Measurements from ENCODE around the gene CIAO1. TPM values are rescaled to one million over a fixed set of nuclear protein-coding genes. Genes with fewer than 3 reads are reported as not detected.

CIAO1 gene
- total and polyA plus RNA-seq, 2 donors (not counting 1 experiment from before 2014, with no cell fraction given), result 57.4 to 101 TPM

DNA sequence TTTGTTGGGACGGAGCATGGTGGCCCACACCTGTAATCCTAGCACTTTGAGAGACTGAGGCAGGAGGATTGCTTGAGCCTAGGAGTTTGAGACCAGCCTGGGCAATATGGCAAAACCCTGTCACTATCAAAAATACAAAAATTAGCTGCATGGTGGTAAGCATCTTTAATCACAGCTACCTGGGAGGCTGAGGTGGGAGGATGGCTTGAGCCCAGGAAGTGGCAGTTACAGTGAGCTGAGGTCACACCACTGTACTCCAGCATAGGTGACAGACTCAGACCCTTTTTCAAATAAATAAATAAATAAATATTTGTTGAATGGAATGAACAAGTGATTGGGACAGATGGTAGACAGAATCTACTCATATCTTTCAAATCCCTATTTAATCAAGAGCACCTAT is 53.4 kb downstream of the CIAO1 start:
- Histone ChIP-seq H2AFZ (ENCODE audit: low read length) (no peak overlapping the region), H3K36me3 (ENCODE audit: control insufficient read depth, insufficient read depth, low read length) (no peaks in the 10 kb centered on the region), H3K4me3 (replicated peaks in 1 of 4; ENCODE audit: control extremely low read depth in 1 of 4, insufficient read depth in 1 of 4, low read depth in 3 of 4, low read length in 4 of 4) (no peak overlapping the region), H3K79me2 (ENCODE audit: control insufficient read depth, insufficient read depth, low read length) (no peaks in the 10 kb centered on the region), H3K27ac (ENCODE audit: insufficient read depth, low read length) (no peak overlapping the region), H4K20me1 (ENCODE audit: control insufficient read depth, extremely low read depth, insufficient read depth, low read length) (no peaks in the 10 kb centered on the region), H3K27me3 (ENCODE audit: control insufficient read depth, insufficient read depth, low read length) (no peaks in the 10 kb centered on the region), H3K4me2 (ENCODE audit: extremely low read depth, insufficient read depth, low read length) (no peak overlapping the region), H3K4me1 (ENCODE audit: control insufficient read depth, extremely low read depth, insufficient read depth, low read length) (peaks cover 17% of the 10 kb centered on the region), H3K9me3 (ENCODE audit: control insufficient read depth, insufficient read depth, low read depth, low read length) (no peaks in the 10 kb centered on the region), H3K9ac (ENCODE audit: insufficient read depth, low read length) (no peak overlapping the region)
- no peak for DNase-seq (ENCODE audit: low read depth in 2 of 2)
- TF ChIP-seq, protein P1, sequence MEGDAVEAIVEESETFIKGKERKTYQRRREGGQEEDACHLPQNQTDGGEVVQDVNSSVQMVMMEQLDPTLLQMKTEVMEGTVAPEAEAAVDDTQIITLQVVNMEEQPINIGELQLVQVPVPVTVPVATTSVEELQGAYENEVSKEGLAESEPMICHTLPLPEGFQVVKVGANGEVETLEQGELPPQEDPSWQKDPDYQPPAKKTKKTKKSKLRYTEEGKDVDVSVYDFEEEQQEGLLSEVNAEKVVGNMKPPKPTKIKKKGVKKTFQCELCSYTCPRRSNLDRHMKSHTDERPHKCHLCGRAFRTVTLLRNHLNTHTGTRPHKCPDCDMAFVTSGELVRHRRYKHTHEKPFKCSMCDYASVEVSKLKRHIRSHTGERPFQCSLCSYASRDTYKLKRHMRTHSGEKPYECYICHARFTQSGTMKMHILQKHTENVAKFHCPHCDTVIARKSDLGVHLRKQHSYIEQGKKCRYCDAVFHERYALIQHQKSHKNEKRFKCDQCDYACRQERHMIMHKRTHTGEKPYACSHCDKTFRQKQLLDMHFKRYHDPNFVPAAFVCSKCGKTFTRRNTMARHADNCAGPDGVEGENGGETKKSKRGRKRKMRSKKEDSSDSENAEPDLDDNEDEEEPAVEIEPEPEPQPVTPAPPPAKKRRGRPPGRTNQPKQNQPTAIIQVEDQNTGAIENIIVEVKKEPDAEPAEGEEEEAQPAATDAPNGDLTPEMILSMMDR (conservative IDR thresholded peaks at IDR 0.05 in 1 of 2, IDR thresholded peaks at IDR 0.05 in 1 of 2; ENCODE audit: low read depth in 1 of 2, low read length in 2 of 2), result no peak
- TF ChIP-seq EZH2 (IDR thresholded peaks at IDR 0.05; ENCODE audit: low read length, missing control alignments), result no peak

DNA sequence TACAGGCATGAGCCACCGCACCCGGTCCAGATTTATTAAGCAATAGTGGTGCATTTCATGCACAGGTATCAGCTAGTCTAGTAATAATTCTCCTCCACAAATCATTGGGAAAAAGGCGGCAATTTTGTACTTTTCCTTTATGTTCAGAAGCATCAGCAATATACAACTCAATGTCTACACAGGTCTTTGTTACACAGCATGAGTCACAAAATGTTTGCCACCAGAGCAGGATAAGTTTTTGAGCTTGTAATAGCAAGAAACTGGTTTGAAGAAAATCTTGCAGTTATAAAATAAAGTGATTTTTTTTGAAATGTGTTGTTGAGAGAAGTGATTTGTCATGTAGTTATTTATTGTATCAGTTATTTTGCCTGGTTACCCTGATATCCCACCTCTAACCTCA is 54.3 kb downstream of the CIAO1 start:
- H3K27me3 ChIP-seq (ENCODE audit: control insufficient read depth, insufficient read depth, low read length), result no peaks in the 10 kb centered on the region
- H3K9me3 ChIP-seq (ENCODE audit: control insufficient read depth, insufficient read depth, low read depth, low read length), result no peaks in the 10 kb centered on the region
- H2AFZ ChIP-seq (ENCODE audit: low read length), result no peak overlapping the region
- peaks cover 13% of the 10 kb centered on the region for H3K4me1 ChIP-seq (ENCODE audit: control insufficient read depth, extremely low read depth, insufficient read depth, low read length)
- H3K27ac ChIP-seq (ENCODE audit: insufficient read depth, low read length), result no peak overlapping the region
- H4K20me1 ChIP-seq (ENCODE audit: control insufficient read depth, extremely low read depth, insufficient read depth, low read length), result no peaks in the 10 kb centered on the region
- H3K4me3 ChIP-seq (replicated peaks in 1 of 4; ENCODE audit: control extremely low read depth in 1 of 4, insufficient read depth in 1 of 4, low read depth in 3 of 4, low read length in 4 of 4), result no peak overlapping the region
- TF ChIP-seq, protein P1 (conservative IDR thresholded peaks at IDR 0.05 in 1 of 2, IDR thresholded peaks at IDR 0.05 in 1 of 2; ENCODE audit: low read depth in 1 of 2, low read length in 2 of 2), result no peak
- no peak for TF ChIP-seq EZH2 (IDR thresholded peaks at IDR 0.05; ENCODE audit: low read length, missing control alignments)
- no peaks in the 10 kb centered on the region for H3K79me2 ChIP-seq (ENCODE audit: control insufficient read depth, insufficient read depth, low read length)
- no peak overlapping the region for H3K4me2 ChIP-seq (ENCODE audit: extremely low read depth, insufficient read depth, low read length)
- H3K36me3 ChIP-seq (ENCODE audit: control insufficient read depth, insufficient read depth, low read length), result no peaks in the 10 kb centered on the region
- H3K9ac ChIP-seq (ENCODE audit: insufficient read depth, low read length), result no peak overlapping the region
- DNase-seq (ENCODE audit: low read depth in 2 of 2), result no peak

DNA sequence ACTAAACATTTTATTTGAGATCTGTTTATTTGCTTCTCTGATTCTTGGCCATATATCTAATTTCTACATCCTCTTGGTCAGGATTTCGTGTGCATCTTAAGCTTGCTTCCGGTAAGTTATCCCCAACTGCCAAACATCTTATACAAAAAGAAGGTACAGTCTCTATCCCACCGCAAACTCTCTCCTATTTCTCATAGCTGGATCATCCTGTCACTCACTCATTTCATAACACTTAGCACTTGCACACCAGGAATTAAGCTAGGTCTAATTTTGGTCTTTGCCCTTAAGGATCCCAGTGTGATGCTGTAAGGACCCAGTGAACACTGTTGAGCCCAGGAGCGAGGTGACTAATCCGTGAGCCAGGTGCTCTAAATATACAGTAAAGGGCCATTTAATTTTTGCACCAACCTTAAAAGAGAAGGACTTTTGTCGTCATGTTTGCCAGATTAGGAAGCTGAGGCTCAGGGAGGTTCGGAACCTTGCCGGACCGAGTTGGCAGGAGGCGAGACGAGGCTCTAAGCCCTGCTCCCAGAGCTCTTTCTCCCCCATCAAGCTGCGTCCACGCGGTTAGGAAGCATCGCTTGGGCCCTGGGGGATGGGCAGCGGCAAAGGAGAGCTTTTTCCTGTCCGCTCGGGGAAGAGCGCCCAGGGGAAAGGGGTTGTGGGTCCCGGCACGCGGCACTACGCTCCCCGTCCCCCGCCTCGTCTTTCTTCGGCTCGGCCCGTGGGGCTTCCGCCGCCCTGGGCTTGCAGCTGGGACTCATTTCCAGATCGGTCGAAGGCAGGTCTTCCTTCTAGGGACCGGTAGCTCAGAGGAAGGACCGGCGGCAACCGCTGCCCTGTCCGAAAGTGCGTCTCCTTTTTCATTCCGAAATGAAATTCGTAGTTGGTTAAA is 55.0 kb downstream of the CIAO1 start:
- H3K4me1 ChIP-seq (ENCODE audit: control insufficient read depth, extremely low read depth, insufficient read depth, low read length), result peaks cover 7% of the 10 kb centered on the region
- H3K4me2 ChIP-seq (ENCODE audit: extremely low read depth, insufficient read depth, low read length), result peak overlapping the region; percentile 87
- no peak overlapping the region for H3K9ac ChIP-seq (ENCODE audit: insufficient read depth, low read length)
- H3K27me3 ChIP-seq (ENCODE audit: control insufficient read depth, insufficient read depth, low read length), result no peaks in the 10 kb centered on the region
- no peaks in the 10 kb centered on the region for H3K36me3 ChIP-seq (ENCODE audit: control insufficient read depth, insufficient read depth, low read length)
- peak overlapping the region; percentile 72 for H2AFZ ChIP-seq (ENCODE audit: low read length)
- no peak for DNase-seq (ENCODE audit: low read depth in 2 of 2)
- no peaks in the 10 kb centered on the region for H4K20me1 ChIP-seq (ENCODE audit: control insufficient read depth, extremely low read depth, insufficient read depth, low read length)
- H3K4me3 ChIP-seq (replicated peaks in 1 of 4; ENCODE audit: control extremely low read depth in 1 of 4, insufficient read depth in 1 of 4, low read depth in 3 of 4, low read length in 4 of 4), result peak overlapping the region; percentile 65 to 78 (median 72)
- no peaks in the 10 kb centered on the region for H3K9me3 ChIP-seq (ENCODE audit: control insufficient read depth, insufficient read depth, low read depth, low read length)
- TF ChIP-seq EZH2 (IDR thresholded peaks at IDR 0.05; ENCODE audit: low read length, missing control alignments), result no peak
- TF ChIP-seq, protein P1 (conservative IDR thresholded peaks at IDR 0.05 in 1 of 2, IDR thresholded peaks at IDR 0.05 in 1 of 2; ENCODE audit: low read depth in 1 of 2, low read length in 2 of 2), result no peak
- H3K79me2 ChIP-seq (ENCODE audit: control insufficient read depth, insufficient read depth, low read length), result no peaks in the 10 kb centered on the region
- no peak overlapping the region for H3K27ac ChIP-seq (ENCODE audit: insufficient read depth, low read length)

Other genes with a start within 250 kb of the CIAO1 start
- 2.8 and 3.9 TPM in 2 replicates for gene GPAT2, start 231.3 kb upstream of the CIAO1 start, total RNA-seq
- gene GPAT2, start 231.3 kb upstream of the CIAO1 start, polyA plus RNA-seq, result 1.1 and 3.5 TPM in 2 replicates
- gene ADRA2B, start 149.7 kb upstream of the CIAO1 start, total RNA-seq, result not detected in 2 replicates
- gene ADRA2B, start 149.7 kb upstream of the CIAO1 start, polyA plus RNA-seq, result 0.07 TPM in 1 of 2 replicates, not detected in the other
- not detected in 2 replicates for gene ASTL, start 127.7 kb upstream of the CIAO1 start, total RNA-seq
- not detected in 2 replicates for gene ASTL, start 127.7 kb upstream of the CIAO1 start, polyA plus RNA-seq
- gene DUSP2, start 120.8 kb upstream of the CIAO1 start, total RNA-seq, result 0.33 and 1.0 TPM in 2 replicates
- 0.17 and 0.26 TPM in 2 replicates for gene DUSP2, start 120.8 kb upstream of the CIAO1 start, polyA plus RNA-seq
- 71.7 and 121 TPM in 2 replicates for gene STARD7, start 57.4 kb upstream of the CIAO1 start, total RNA-seq
- gene STARD7, start 57.4 kb upstream of the CIAO1 start, polyA plus RNA-seq, result 109 and 114 TPM in 2 replicates
- gene TMEM127, start 228 bp upstream of the CIAO1 start, total RNA-seq, result 15.2 and 20.8 TPM in 2 replicates
- 48.0 and 54.8 TPM in 2 replicates for gene TMEM127, start 228 bp upstream of the CIAO1 start, polyA plus RNA-seq
- 39.8 and 49.4 TPM in 2 replicates for gene SNRNP200, start 39.3 kb downstream of the CIAO1 start, total RNA-seq
- 65.0 and 102 TPM in 2 replicates for gene SNRNP200, start 39.3 kb downstream of the CIAO1 start, polyA plus RNA-seq
- 4.1 and 4.6 TPM in 2 replicates for gene ITPRIPL1, start 59.1 kb downstream of the CIAO1 start, total RNA-seq
- gene ITPRIPL1, start 59.1 kb downstream of the CIAO1 start, polyA plus RNA-seq, result 2.0 and 2.6 TPM in 2 replicates
- gene NCAPH, start 69.5 kb downstream of the CIAO1 start, total RNA-seq, result 0.51 and 4.3 TPM in 2 replicates
- 8.4 and 34.6 TPM in 2 replicates for gene NCAPH, start 69.5 kb downstream of the CIAO1 start, polyA plus RNA-seq
- not detected in 2 replicates for gene NEURL3, start 239.1 kb downstream of the CIAO1 start, total RNA-seq
- not detected in 2 replicates for gene NEURL3, start 239.1 kb downstream of the CIAO1 start, polyA plus RNA-seq